H1 (cell line): ENCODE measurements around the gene TNF. TPM values are rescaled to one million over a fixed set of nuclear protein-coding genes. Genes with fewer than 3 reads are reported as not detected.

Experiments
- CTCF ChIP-seq, 3 experiments: IDR thresholded peaks; 1 replicate in 2 of 3; 2 replicates in 1 of 3; pipeline versions ENCODE4 v1.5.1 to v1.6.1; 2011; ENCODE audit warnings: low read length in 3 of 3, mild to moderate bottlenecking in 3 of 3, inconsistent platforms in 2 of 3, low read depth in 1 of 3, moderate library complexity in 1 of 3; ENCODE audit not compliant: insufficient read depth in 1 of 3; ENCODE audit errors: control extremely low read depth in 1 of 3
- RNF2 ChIP-seq: fragments of 200-900, 300-1000 bp; sonication (generic); IDR thresholded peaks from 2 replicates; pipeline ENCODE4 v1.7.1; 2016; ENCODE audit warnings: borderline replicate concordance, low read depth, mild to moderate bottlenecking, antibody characterized with exemption, low read length; ENCODE audit not compliant: poor library complexity, severe bottlenecking; ENCODE audit errors: missing control alignments
- polyA plus RNA-seq, 7 experiments: library from polyadenylated mRNA; depleted of rRNA in 3 of 7; stranded (reverse) in 5 of 7; unstranded in 2 of 7; fragments of >200 nt in 5 of 7; fragments of 200-250 nt in 2 of 7; gene quantifications; 1 replicate in 5 of 7; 2 replicates in 1 of 7; 4 replicates in 1 of 7; pipeline versions ENCODE4 v1.2.1 to v1.2.3, GENCODE V29; 2011 to 2013; ENCODE audit warnings: missing spikeins in 2 of 7, mixed read lengths in 2 of 7
- total RNA-seq: library from RNA; stranded (reverse); fragmentation: NEBNext Ultra II Directional; extraction: Animal tissue kit (Norgen Biotek cat#: 25700); gene quantifications from 2 replicates; pipeline ENCODE4 v1.2.1, GENCODE V29; 2021

TNF gene
- total and polyA plus RNA-seq, 2 of the 8 experiments (the other 6 are each of a cell fraction or from before 2014, with no cell fraction given), result not detected

- TF ChIP-seq CTCF (IDR thresholded peaks at IDR 0.05; ENCODE audit: control extremely low read depth in 1 of 3, insufficient read depth in 1 of 3, low read depth in 1 of 3, low read length in 3 of 3) (no peak), RNF2 (no peak)
Observed at GRCh38 chr6:31559958-31560696, 15.2 kb upstream of the TNF start (continued).
